DOHH2 (cell line): ENCODE data around the gene EIF3K.

ENCODE experiments used
- CTCF ChIP-seq: fragments of 200-600 bp; sonication (generic); IDR thresholded peaks from one replicate; pipeline ENCODE4 v1.5.1; 2014; ENCODE audit warnings: antibody characterized with exemption, mild to moderate bottlenecking, low read depth, low read length; ENCODE audit not compliant: poor library complexity, severe bottlenecking
- EZH2phosphoT487 ChIP-seq: fragments of 200-600 bp; sonication (generic); IDR thresholded peaks from 2 replicates; pipeline ENCODE4 v1.6.1; 2017; ENCODE audit warnings: borderline replicate concordance, mild to moderate bottlenecking, antibody characterized with exemption, low read length, moderate library complexity, mixed read lengths

DNA sequence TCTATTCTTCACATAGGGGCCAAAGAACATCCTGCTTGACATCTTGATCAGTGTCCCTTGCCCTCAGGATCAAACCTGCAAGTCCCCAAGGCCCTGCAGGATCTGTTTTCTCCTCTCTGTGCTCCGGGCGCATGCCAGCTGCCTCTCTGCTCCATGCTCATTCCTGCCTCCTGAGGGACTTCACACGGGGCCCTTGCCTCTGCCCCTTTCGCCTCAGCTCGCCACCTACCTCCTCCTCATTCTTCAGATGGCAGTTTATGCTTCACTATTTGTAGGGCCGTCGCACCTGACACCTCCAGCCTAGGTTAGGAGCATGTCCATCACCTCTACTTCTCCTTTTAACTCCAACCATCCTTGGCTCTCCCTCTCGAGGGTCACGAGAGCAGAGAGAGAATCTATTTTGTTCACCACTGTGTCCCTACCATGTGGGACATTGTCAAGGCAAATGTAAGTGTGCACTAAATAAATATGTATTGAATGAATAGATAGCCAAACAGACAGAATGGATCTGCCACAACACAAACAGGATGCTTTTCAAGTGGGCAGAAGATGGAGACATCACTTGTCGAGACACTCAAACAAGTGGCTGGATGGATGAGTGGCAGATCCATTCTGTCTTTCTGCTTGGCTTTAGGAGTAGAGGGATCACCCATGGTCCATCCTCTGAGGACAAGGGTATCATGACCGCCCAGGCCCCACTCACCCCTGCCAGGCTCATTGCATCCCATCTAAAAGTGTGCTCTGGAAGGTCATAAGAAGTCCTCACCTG, 58.1 kb downstream of the EIF3K start:
- TF ChIP-seq CTCF = no peak
- TF ChIP-seq EZH2phosphoT487 = no peak
